Astrocyte of the cerebellum (primary cell): ENCODE data around the gene ZBTB21.

ENCODE experiments used
- DNase-seq: peaks from one replicate; pipeline ENCODE4 v3.0.0-alpha.2; 2011; ENCODE audit warnings: low read depth
- H3K4me3 ChIP-seq: 2 replicates; pipeline ENCODE4 v1.5.1; 2011; ENCODE audit warnings: mild to moderate bottlenecking, low read depth, low read length, moderate library complexity
- CTCF ChIP-seq: IDR thresholded peaks from 2 replicates; pipeline ENCODE4 v1.5.1; 2012; ENCODE audit warnings: low read length, low read depth, moderate library complexity, mild to moderate bottlenecking; ENCODE audit errors: missing control alignments
- in situ Hi-C: cut with HindIII; loops from 2 replicates; pipeline ENCODE4 v1.10.0; 2017; ENCODE audit warnings: low sequenced_read_pairs

The ZBTB21 gene

GRCh38 chr21:42028766-42029425 lies 18.7 kb upstream of the ZBTB21 start:
- no peak overlapping the region for H3K4me3 ChIP-seq
- TF ChIP-seq CTCF = no peak
- in situ Hi-C loops = no loop called here
- DNase-seq = no peak

- no peak overlapping the region for H3K4me3 ChIP-seq
- no peak for TF ChIP-seq CTCF
- no peak for DNase-seq
- in situ Hi-C loops = no loop called here
These were observed 17.9 kb upstream of the ZBTB21 start for GRCh38 chr21:42027822-42028765.

- no peak for TF ChIP-seq CTCF
- in situ Hi-C loops = no loop called here
- DNase-seq = no peak
- no peak overlapping the region for H3K4me3 ChIP-seq
These were observed 17.1 kb upstream of the ZBTB21 start for GRCh38 chr21:42027085-42027821.

- in situ Hi-C loops = no loop called here
- no peak for TF ChIP-seq CTCF
- no peak for DNase-seq
- no peak overlapping the region for H3K4me3 ChIP-seq
These were observed 15.9 kb upstream of the ZBTB21 start for GRCh38 chr21:42026082-42026435.

GRCh38 chr21:42025376-42026081 lies 15.4 kb upstream of the ZBTB21 start:
- no peak for DNase-seq
- in situ Hi-C loops = no loop called here
- H3K4me3 ChIP-seq = no peak overlapping the region
- TF ChIP-seq CTCF = no peak

- in situ Hi-C loops = no loop called here
- no peak for TF ChIP-seq CTCF
- no peak for DNase-seq
- H3K4me3 ChIP-seq = no peak overlapping the region
These were observed 12.7 kb upstream of the ZBTB21 start for GRCh38 chr21:42022906-42023305.
